ENCODE results near the gene ANGEL1. TPM values are rescaled to one million over a fixed set of nuclear protein-coding genes. Genes with fewer than 3 reads are reported as not detected.

ANGEL1 gene
- total and polyA plus RNA-seq, 2 of the 8 experiments (the other 6 are each of a cell fraction or from before 2014, with no cell fraction given), result 26.8 to 27.2 TPM

GRCh38 chr14:76808011-76808410 lies 4.7 kb downstream of the ANGEL1 start:
- Histone ChIP-seq H3K23me2 (ENCODE audit: low read depth, low read length) (peaks cover 5% of the 10 kb centered on the region; the same call in 1 of the 2 replicates), H3K79me1 (ENCODE audit: low read depth, low read length) (no peaks in the 10 kb centered on the region), H2BK20ac (ENCODE audit: low read length) (no peak overlapping the region), H3K79me2 (ENCODE audit: control insufficient read depth in 1 of 2, insufficient read depth in 2 of 2, low read length in 2 of 2) (peaks cover 0 to 20% of the 10 kb centered on the region in 2 experiments; a peak in 2 of 4 replicates), H3K36me3 (ENCODE audit: control insufficient read depth in 2 of 4, insufficient read depth in 4 of 4, low read length in 3 of 4) (peaks cover 15 to 45% (median 40%) of the 10 kb centered on the region in 4 experiments), H2BK5ac (ENCODE audit: low read depth, low read length) (no peak overlapping the region), H3K27me3 (replicated peaks in 1 of 4; ENCODE audit: control insufficient read depth in 3 of 4, extremely low read depth in 1 of 4, insufficient read depth in 3 of 4, low read length in 3 of 4) (no peaks in the 10 kb centered on the region), H2BK15ac (ENCODE audit: low read length) (no peak overlapping the region), H3K4me3 (ENCODE audit: extremely low read depth in 1 of 4, insufficient read depth in 2 of 4, low read depth in 3 of 4, low read length in 4 of 4) (no peak overlapping the region), H3K4me2 (ENCODE audit: insufficient read depth in 1 of 2, low read depth in 2 of 2, low read length in 2 of 2) (no peak overlapping the region), H3K18ac (ENCODE audit: extremely low read depth, low read length) (no peak overlapping the region), H2AK5ac (ENCODE audit: low read depth, low read length) (no peak overlapping the region), H3K23ac (ENCODE audit: insufficient read length) (no peak overlapping the region), H2BK12ac (ENCODE audit: low read depth, low read length) (no peak overlapping the region), H3K4ac (replicated peaks; ENCODE audit: insufficient read length, low read depth, low read length) (no peak overlapping the region), H4K20me1 (replicated peaks in 1 of 2; ENCODE audit: control insufficient read depth in 1 of 2, insufficient read depth in 2 of 2, low read length in 2 of 2) (peaks cover 3 to 6% of the 10 kb centered on the region in 2 experiments), H4K5ac (ENCODE audit: insufficient read length, low read depth, low read length) (no peak overlapping the region), H3K9me3 (ENCODE audit: insufficient read depth in 2 of 2, low read depth in 1 of 2, low read length in 1 of 2) (no peaks in the 10 kb centered on the region), H3K9ac (replicated peaks in 1 of 4; ENCODE audit: extremely low read depth in 1 of 4, low read depth in 3 of 4, low read length in 3 of 4) (no peak overlapping the region), H4K91ac (replicated peaks; ENCODE audit: insufficient read length, low read length) (no peak overlapping the region), H3K14ac (ENCODE audit: insufficient read length) (no peak overlapping the region), H2BK120ac (replicated peaks; ENCODE audit: low read depth, low read length) (no peak overlapping the region), H3K27ac (ENCODE audit: low read depth, low read length) (no peak overlapping the region), H4K8ac (ENCODE audit: extremely low read depth, insufficient read depth, low read length) (no peak overlapping the region), H3K56ac (replicated peaks; ENCODE audit: insufficient read length, low read depth, low read length) (no peak overlapping the region), H2AFZ (ENCODE audit: low read length) (no peak overlapping the region), H3K4me1 (replicated peaks in 1 of 4; ENCODE audit: control insufficient read depth in 3 of 4, insufficient read depth in 4 of 4, low read length in 3 of 4) (peaks cover under 1 to 5% (median 2%) of the 10 kb centered on the region in 4 experiments; a peak in 3 of 7 replicates)
- 92% methylated on average over 1 of the region's 1 CpG; no CpG with 5 or more reads in 1 of the 2 experiments for WGBS, 2 experiments (ENCODE audit: extremely low coverage in 1 of 2, insufficient coverage in 1 of 2, insufficient read length in 1 of 2, insufficient replicate concordance in 2 of 2, low coverage in 1 of 2, low lambda C conversion rate in 2 of 2, missing lambda C conversion rate in 1 of 2)
- DNase-seq (ENCODE audit: low read depth in 1 of 2, low spot score in 2 of 2), result no peak
- CTCF ChIA-PET (ENCODE audit: partially characterized antibody), result interaction anchor here (0.6 to 7.0 kb wide), 3 partner anchors 23 to 259 kb away, joined by 4 to 52 read pairs (median 18); no protein-coding TSS in a partner anchor
- no peak for FAIRE-seq
- TF ChIP-seq NRF1 (IDR thresholded peaks at IDR 0.05; ENCODE audit: low read depth, low read length) (no peak), RAD21 (IDR thresholded peaks at IDR 0.05 in 1 of 2, conservative IDR thresholded peaks at IDR 0.05 in 1 of 2; ENCODE audit: low read depth in 2 of 2, low read length in 2 of 2) (no peak), EGR1 (IDR thresholded peaks at IDR 0.05; ENCODE audit: borderline replicate concordance, low read depth, low read length) (no peak), CHD2 (IDR thresholded peaks at IDR 0.05; ENCODE audit: low read length) (no peak), EP300 (IDR thresholded peaks at IDR 0.05; ENCODE audit: borderline replicate concordance in 1 of 2, low read depth in 2 of 2, low read length in 2 of 2) (no peak), TAF7 (optimal IDR thresholded peaks at IDR 0.05; ENCODE audit: borderline replicate concordance, low read depth, low read length) (no peak), EZH2 (IDR thresholded peaks at IDR 0.05; ENCODE audit: low read depth, low read length, severe bottlenecking) (no peak), SP1 (IDR thresholded peaks at IDR 0.05; ENCODE audit: low read depth, low read length) (no peak), JUND (IDR thresholded peaks at IDR 0.05; ENCODE audit: low read length) (no peak), TEAD4 (IDR thresholded peaks at IDR 0.05; ENCODE audit: low read depth, low read length) (no peak), NANOG (IDR thresholded peaks at IDR 0.05; ENCODE audit: insufficient read depth, low read depth, low read length, poor library complexity, severe bottlenecking) (no peak)
- POLR2A ChIA-PET (ENCODE audit: partially characterized antibody), result interaction anchor here (1.3 kb wide), 1 partner anchor 27 kb away, joined by 3 read pairs; no protein-coding TSS in a partner anchor

All from H1 (cell line).